HEK293 (cell line): ENCODE data around the gene RUSF1.

Experiments
- AEBP2 ChIP-seq: fragments of 450-650 bp; formaldehyde crosslinking; IDR thresholded peaks from 2 replicates; pipeline ENCODE4 v1.5.1; 2016; ENCODE audit warnings: missing biosample characterization, missing genetic modification characterization, borderline replicate concordance
- YY1 ChIP-seq: fragments of 450-650 bp; formaldehyde crosslinking; IDR thresholded peaks from 2 replicates; pipeline ENCODE4 v1.5.1; 2018; ENCODE audit warnings: missing biosample characterization, missing genetic modification characterization
- ZNF155 ChIP-seq: fragments of 450-650 bp; formaldehyde crosslinking; IDR thresholded peaks from 2 replicates; pipeline ENCODE4 v1.5.1; 2016; ENCODE audit warnings: missing biosample characterization, missing genetic modification characterization
- ZNF311 ChIP-seq: fragments of 450-650 bp; formaldehyde crosslinking; IDR thresholded peaks from 2 replicates; pipeline ENCODE4 v1.5.1; 2017; ENCODE audit warnings: missing biosample characterization, missing genetic modification characterization, borderline replicate concordance
- ZNF426 ChIP-seq: fragments of 450-650 bp; formaldehyde crosslinking; IDR thresholded peaks from 2 replicates; pipeline ENCODE4 v1.5.1; 2017; ENCODE audit warnings: missing biosample characterization, missing genetic modification characterization, mild to moderate bottlenecking, inconsistent platforms, moderate library complexity
- TF ChIP-seq, protein P1 (sequence below): fragments of 450-650 bp; formaldehyde crosslinking; IDR thresholded peaks from 2 replicates; pipeline ENCODE4 v1.5.1; 2016; ENCODE audit warnings: missing biosample characterization, missing genetic modification characterization
- TF ChIP-seq, protein P2 (sequence below): fragments of 450-650 bp; formaldehyde crosslinking; IDR thresholded peaks from 2 replicates; pipeline ENCODE4 v1.5.1; 2016; ENCODE audit warnings: missing biosample characterization, missing genetic modification characterization

DNA sequence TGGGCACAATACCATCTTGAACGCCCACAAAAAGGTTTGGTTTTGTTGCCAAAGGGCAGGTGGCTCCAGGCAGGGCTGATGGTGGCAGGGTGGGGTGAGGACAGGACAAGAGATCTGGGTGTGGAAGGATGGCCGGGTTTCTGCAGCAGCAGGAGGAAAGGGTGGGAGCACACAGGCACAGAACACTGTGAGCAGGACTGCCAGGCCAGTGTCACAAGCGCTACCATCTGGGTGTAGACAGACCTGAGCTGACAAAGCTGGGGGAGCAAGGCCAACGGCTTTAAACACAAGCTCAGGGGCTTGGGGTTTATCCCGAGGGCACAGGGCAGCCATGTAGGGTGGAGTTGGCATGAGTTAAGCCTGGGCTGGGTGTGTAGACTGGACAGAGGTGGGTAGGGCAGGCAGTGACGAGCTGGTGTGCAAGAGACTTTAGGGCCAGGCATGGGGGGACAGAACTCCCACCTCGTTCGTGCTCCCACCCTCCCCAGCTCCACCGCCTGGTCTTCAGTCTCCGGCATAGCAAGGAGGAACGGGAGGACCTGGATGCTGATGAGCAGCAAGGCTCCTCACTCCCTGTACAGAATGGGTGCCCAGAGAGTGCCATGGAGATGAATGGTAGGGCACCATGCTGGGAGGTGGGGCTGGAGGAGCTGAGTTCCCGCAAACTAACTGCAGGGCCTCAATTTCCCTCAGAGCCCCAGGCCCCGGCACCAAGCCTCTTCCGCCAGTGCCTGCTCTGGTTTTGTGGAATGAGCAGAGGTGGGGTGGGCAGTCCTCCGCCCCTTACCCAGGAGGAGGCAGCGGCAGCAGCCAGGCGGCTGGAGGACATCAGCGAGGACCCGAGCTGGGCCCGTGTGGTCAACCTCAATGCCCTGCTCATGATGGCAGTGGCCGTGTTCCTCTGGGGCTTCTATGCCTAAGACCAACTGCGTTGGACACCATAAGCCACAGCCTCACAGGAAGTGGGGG is 18.3 kb downstream of the RUSF1 start:
- TF ChIP-seq, protein P1, sequence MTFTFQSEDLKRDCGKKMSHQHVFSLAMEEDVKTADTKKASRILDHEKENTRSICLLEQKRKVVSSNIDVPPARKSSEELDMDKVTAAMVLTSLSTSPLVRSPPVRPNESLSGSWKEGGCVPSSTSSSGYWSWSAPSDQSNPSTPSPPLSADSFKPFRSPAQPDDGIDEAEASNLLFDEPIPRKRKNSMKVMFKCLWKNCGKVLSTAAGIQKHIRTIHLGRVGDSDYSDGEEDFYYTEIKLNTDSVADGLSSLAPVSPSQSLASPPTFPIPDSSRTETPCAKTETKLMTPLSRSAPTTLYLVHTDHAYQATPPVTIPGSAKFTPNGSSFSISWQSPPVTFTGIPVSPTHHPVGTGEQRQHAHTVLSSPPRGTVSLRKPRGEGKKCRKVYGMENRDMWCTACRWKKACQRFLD: no peak
- no peak for TF ChIP-seq ZNF311
- TF ChIP-seq ZNF426 (tag by site-specific recombination): no peak
- no peak for TF ChIP-seq YY1 (tag by site-specific recombination)
- TF ChIP-seq AEBP2 (tag by site-specific recombination): no peak
- no peak for TF ChIP-seq ZNF155 (tag by site-specific recombination)
- TF ChIP-seq, protein P2, sequence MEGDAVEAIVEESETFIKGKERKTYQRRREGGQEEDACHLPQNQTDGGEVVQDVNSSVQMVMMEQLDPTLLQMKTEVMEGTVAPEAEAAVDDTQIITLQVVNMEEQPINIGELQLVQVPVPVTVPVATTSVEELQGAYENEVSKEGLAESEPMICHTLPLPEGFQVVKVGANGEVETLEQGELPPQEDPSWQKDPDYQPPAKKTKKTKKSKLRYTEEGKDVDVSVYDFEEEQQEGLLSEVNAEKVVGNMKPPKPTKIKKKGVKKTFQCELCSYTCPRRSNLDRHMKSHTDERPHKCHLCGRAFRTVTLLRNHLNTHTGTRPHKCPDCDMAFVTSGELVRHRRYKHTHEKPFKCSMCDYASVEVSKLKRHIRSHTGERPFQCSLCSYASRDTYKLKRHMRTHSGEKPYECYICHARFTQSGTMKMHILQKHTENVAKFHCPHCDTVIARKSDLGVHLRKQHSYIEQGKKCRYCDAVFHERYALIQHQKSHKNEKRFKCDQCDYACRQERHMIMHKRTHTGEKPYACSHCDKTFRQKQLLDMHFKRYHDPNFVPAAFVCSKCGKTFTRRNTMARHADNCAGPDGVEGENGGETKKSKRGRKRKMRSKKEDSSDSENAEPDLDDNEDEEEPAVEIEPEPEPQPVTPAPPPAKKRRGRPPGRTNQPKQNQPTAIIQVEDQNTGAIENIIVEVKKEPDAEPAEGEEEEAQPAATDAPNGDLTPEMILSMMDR (tag by site-specific recombination): no peak
